Measurements from ENCODE around the gene KHK. TPM values are rescaled to one million over a fixed set of nuclear protein-coding genes. Genes with fewer than 3 reads are reported as not detected.

Gene KHK
- total RNA-seq (1 to 10 TPM; 6.0 to 8.6 TPM), polyA plus RNA-seq (1 to 10 TPM; 6.3 to 8.2 TPM)

DNA sequence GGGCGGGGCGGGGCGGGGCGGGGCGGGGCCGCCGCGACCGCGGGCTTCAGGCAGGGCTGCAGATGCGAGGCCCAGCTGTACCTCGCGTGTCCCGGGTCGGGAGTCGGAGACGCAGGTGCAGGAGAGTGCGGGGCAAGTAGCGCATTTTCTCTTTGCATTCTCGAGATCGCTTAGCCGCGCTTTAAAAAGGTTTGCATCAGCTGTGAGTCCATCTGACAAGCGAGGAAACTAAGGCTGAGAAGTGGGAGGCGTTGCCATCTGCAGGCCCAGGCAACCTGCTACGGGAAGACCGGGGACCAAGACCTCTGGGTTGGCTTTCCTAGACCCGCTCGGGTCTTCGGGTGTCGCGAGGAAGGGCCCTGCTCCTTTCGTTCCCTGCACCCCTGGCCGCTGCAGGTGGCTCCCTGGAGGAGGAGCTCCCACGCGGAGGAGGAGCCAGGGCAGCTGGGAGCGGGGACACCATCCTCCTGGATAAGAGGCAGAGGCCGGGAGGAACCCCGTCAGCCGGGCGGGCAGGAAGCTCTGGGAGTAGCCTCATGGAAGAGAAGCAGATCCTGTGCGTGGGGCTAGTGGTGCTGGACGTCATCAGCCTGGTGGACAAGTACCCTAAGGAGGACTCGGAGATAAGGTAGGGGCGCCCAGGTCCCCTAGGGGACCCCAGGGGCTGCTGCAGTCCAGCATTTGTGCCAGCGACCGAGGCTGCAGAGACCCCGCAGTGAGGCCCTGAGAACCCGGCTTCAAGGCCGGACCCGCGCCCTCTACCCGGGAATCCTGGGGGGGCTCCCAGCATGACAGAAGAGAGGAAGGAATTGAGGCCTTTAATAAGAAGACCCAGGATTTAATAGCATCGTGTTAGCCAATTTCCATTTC, at the start of gene KHK:
Gene KHK, plus strand, starts transcription at position 49 of the 870 bp plus-strand sequence. Its CDS starts 488 bp downstream, at position 537.
- Mint-ChIP-seq H3K27me3 (no peaks in the 10 kb centered on the region), H3K4me1 (peaks cover 3 to 31% (median 17%) of the 10 kb centered on the region in 4 donors), H3K27ac (peak within 1 kb of the TSS; percentile 82 to 94 (median 89)), H3K4me3 (peak within 1 kb of the TSS; percentile 83 to 90 (median 86)), H3K9me3 (no peaks in the 10 kb centered on the region), H3K36me3 (peaks cover 0 to 2% of the 10 kb centered on the region in 2 donors)
- Histone ChIP-seq H3K4me1 (ENCODE audit: insufficient read depth, low read length) (peaks cover 25% of the 10 kb centered on the region), H3K36me3 (ENCODE audit: insufficient read depth, low read length) (no peaks in the 10 kb centered on the region), H3K27ac (ENCODE audit: low read depth, low read length) (peak within 1 kb of the TSS; percentile 80), H3K9me3 (ENCODE audit: control insufficient read depth in 1 of 2, low read length in 2 of 2) (no peaks in the 10 kb centered on the region), H3K4me3 (ENCODE audit: low read length in 2 of 2) (peak within 1 kb of the TSS; percentile 29 to 75), H3K27me3 (ENCODE audit: insufficient read depth, low read length) (no peaks in the 10 kb centered on the region)
- POLR2A ChIA-PET (ENCODE audit: partially characterized antibody) = interaction anchor here (0.7 to 8.8 kb wide), 10 partner anchors 9 to 216 kb away, joined by 3 to 187 read pairs (median 6); partner anchors contain the start of genes ABHD1, AGBL5, ATRAID and OST4
- intact Hi-C loops (cut with micrococcal nuclease) = loop anchor here (1.0 to 5.0 kb wide), 6 partner anchors 16 to 340 kb away; partner anchors contain the start of genes ATRAID, NRBP1, OST4 and PREB
- CTCF ChIA-PET (ENCODE audit: partially characterized antibody) = interaction anchor here (0.7 to 8.4 kb wide), 15 partner anchors 9 to 542 kb away, joined by 3 to 46 read pairs (median 4); partner anchors contain the start of genes AGBL5, CCDC121, GPN1 and OST4
- no peak for DNase-seq

DNA sequence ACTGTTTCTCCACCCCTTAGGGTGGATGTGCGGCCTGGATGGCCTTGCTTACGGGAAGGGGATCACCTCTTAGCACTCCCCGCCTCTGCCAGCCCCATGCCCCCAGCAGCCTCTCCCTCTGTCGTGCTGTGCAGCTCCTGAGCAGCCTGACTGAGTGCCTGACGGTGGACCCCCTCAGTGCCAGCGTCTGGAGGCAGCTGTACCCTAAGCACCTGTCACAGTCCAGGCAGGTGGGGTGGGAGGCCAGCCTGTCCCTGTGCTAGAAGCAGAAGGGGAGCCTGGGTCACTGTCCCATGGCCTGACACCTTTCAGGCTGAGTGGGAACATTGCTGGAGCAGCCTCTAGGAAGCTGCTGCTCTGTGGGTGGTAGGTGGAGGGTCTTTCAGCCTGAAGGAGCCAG, 48.6 kb upstream of the KHK start:
- no peaks in the 10 kb centered on the region for H3K27me3 ChIP-seq (ENCODE audit: insufficient read depth, low read length)
- Mint-ChIP-seq H3K27me3 (no peaks in the 10 kb centered on the region), H3K27ac (peak overlapping the region in 1 of 7 donors; percentile 32), H3K4me1 (peaks cover 14 to 21% (median 17%) of the 10 kb centered on the region in 4 donors), H3K36me3 (peaks cover 18 to 78% of the 10 kb centered on the region in 2 donors), H3K9me3 (no peaks in the 10 kb centered on the region), H3K4me3 (no peak overlapping the region)
- DNase-seq = no peak
- H3K36me3 ChIP-seq (ENCODE audit: insufficient read depth, low read length) = peaks cover 64% of the 10 kb centered on the region
- no peak overlapping the region for H3K4me3 ChIP-seq (ENCODE audit: low read length in 2 of 2)
- peaks cover 21% of the 10 kb centered on the region for H3K4me1 ChIP-seq (ENCODE audit: insufficient read depth, low read length)
- POLR2A ChIA-PET (ENCODE audit: partially characterized antibody) = interaction anchor here (0.6 to 4.5 kb wide), 2 partner anchors 13 to 172 kb away, joined by 3 to 37 read pairs; partner anchors contain the start of gene AGBL5
- CTCF ChIA-PET (ENCODE audit: partially characterized antibody) = no interaction called here
- no peak overlapping the region for H3K27ac ChIP-seq (ENCODE audit: low read depth, low read length)
- intact Hi-C loops (cut with micrococcal nuclease) = no loop called here
- no peaks in the 10 kb centered on the region for H3K9me3 ChIP-seq (ENCODE audit: control insufficient read depth in 1 of 2, low read length in 2 of 2)

DNA sequence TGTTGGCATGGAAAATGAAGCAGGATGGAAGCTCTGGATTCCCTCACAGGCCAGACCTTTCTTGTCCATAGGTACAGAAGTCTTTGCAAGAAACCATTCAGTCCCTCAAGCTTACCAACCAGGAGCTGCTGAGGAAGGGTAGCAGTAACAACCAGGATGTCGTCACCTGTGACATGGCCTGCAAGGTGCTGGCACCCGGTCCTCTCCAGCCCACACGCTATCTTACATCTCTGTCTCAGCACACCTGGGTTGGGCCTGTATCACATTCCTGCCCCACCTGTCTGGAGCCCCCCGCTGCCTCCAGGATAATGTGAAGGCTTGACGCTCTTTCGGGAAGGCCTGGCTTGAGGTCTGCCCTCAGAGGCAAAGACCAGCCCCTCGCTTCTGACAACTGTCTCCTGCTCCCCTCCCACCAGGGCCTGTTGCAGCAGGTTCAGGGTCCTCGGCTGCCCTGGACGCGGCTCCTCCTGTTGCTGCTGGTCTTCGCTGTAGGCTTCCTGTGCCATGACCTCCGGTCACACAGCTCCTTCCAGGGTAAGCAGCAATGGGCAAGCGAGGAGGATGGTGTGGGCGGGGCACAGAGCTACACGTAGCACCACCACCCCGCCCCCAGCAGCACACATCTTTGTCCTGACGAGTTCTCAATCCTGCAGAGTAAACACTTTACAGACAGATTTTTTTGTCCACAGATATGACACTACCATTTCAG, 47.8 kb upstream of the KHK start:
- no peak for DNase-seq
- H3K4me1 ChIP-seq (ENCODE audit: insufficient read depth, low read length) = peaks cover 14% of the 10 kb centered on the region
- H3K27me3 Mint-ChIP-seq = no peaks in the 10 kb centered on the region
- H3K27ac Mint-ChIP-seq = peak overlapping the region in 1 of 7 donors; percentile 18
- H3K9me3 ChIP-seq (ENCODE audit: control insufficient read depth in 1 of 2, low read length in 2 of 2) = no peaks in the 10 kb centered on the region
- H3K36me3 ChIP-seq (ENCODE audit: insufficient read depth, low read length) = peaks cover 64% of the 10 kb centered on the region
- H3K4me1 Mint-ChIP-seq = peaks cover 8 to 14% (median 11%) of the 10 kb centered on the region in 4 donors
- no peaks in the 10 kb centered on the region for H3K9me3 Mint-ChIP-seq
- H3K27me3 ChIP-seq (ENCODE audit: insufficient read depth, low read length) = no peaks in the 10 kb centered on the region
- H3K4me3 Mint-ChIP-seq = no peak overlapping the region
- no peak overlapping the region for H3K27ac ChIP-seq (ENCODE audit: low read depth, low read length)
- CTCF ChIA-PET (ENCODE audit: partially characterized antibody) = interaction anchor here (1.0 to 1.5 kb wide), 2 partner anchors 11 to 12 kb away, joined by 3 to 4 read pairs; partner anchors contain the start of gene AGBL5
- POLR2A ChIA-PET (ENCODE audit: partially characterized antibody) = interaction anchor here (1.0 to 4.5 kb wide), 2 partner anchors 12 to 32 kb away, joined by 3 to 37 read pairs; partner anchors contain the start of gene AGBL5
- no peak overlapping the region for H3K4me3 ChIP-seq (ENCODE audit: low read length in 2 of 2)
- intact Hi-C loops (cut with micrococcal nuclease) = no loop called here
- H3K36me3 Mint-ChIP-seq = peaks cover 18 to 71% of the 10 kb centered on the region in 2 donors

DNA sequence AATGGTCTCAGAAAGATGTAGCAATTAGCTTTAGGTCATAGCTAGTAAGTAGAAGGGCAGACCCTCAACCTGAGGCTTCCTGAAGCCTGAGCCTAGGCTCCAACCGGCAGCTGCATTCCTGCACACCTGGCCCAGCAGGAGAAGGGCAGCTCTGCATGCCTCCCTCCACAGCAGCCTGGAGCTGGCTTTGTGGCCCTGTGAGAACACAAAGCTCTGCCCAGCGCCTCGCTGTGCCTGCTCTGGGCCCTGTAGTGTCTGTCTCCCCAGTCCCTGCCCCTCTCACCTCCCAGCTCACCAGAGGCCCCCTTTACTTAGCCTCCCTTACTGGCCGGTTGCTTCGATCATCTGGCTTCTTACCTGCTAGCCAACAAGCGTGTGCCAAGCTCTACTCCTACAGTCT, 47.1 kb upstream of the KHK start:
- ChIA-PET CTCF (ENCODE audit: partially characterized antibody) (interaction anchor here (1.0 to 1.5 kb wide), 2 partner anchors 10 to 11 kb away, joined by 3 to 4 read pairs; partner anchors contain the start of gene AGBL5), POLR2A (ENCODE audit: partially characterized antibody) (interaction anchor here (1.0 to 4.5 kb wide), 2 partner anchors 11 to 32 kb away, joined by 3 to 37 read pairs; partner anchors contain the start of gene AGBL5)
- Histone ChIP-seq H3K36me3 (ENCODE audit: insufficient read depth, low read length) (peaks cover 64% of the 10 kb centered on the region), H3K9me3 (ENCODE audit: control insufficient read depth in 1 of 2, low read length in 2 of 2) (no peaks in the 10 kb centered on the region), H3K4me1 (ENCODE audit: insufficient read depth, low read length) (peaks cover 8% of the 10 kb centered on the region), H3K27me3 (ENCODE audit: insufficient read depth, low read length) (no peaks in the 10 kb centered on the region), H3K27ac (ENCODE audit: low read depth, low read length) (no peak overlapping the region), H3K4me3 (ENCODE audit: low read length in 2 of 2) (no peak overlapping the region)
- intact Hi-C loops (cut with micrococcal nuclease) = no loop called here
- Mint-ChIP-seq H3K36me3 (peaks cover 18 to 68% of the 10 kb centered on the region in 2 donors), H3K4me1 (peaks cover 3 to 8% (median 5%) of the 10 kb centered on the region in 4 donors), H3K9me3 (no peaks in the 10 kb centered on the region), H3K27me3 (no peaks in the 10 kb centered on the region), H3K4me3 (no peak overlapping the region), H3K27ac (peak overlapping the region in 1 of 7 donors; percentile 8)
- DNase-seq = no peak

DNA sequence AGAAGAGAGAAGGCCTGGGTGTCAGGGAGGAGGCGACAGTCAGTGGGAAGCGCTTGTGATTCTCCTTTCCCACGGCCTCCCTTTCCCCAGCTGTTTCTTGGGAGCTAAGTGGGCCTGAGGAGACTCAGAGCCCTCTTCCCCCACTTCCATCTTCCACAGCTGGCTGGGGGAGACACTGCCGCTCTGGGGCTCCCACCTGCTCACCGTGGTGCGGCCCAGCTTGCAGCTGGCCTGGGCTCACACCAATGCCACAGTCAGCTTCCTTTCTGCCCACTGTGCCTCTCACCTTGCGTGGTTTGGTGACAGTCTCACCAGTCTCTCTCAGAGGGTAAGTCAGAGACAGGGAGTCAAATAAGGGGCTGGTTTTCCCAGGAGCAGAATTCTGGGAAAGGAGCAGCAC, 46.7 kb upstream of the KHK start:
- Histone ChIP-seq H3K27me3 (ENCODE audit: insufficient read depth, low read length) (no peaks in the 10 kb centered on the region), H3K9me3 (ENCODE audit: control insufficient read depth in 1 of 2, low read length in 2 of 2) (no peaks in the 10 kb centered on the region), H3K4me1 (ENCODE audit: insufficient read depth, low read length) (peaks cover 3% of the 10 kb centered on the region), H3K4me3 (ENCODE audit: low read length in 2 of 2) (no peak overlapping the region), H3K36me3 (ENCODE audit: insufficient read depth, low read length) (peaks cover 64% of the 10 kb centered on the region), H3K27ac (ENCODE audit: low read depth, low read length) (no peak overlapping the region)
- H3K27ac Mint-ChIP-seq = peak overlapping the region in 1 of 7 donors; percentile 8
- H3K4me1 Mint-ChIP-seq = peaks cover 3 to 4% (median 3%) of the 10 kb centered on the region in 4 donors
- CTCF ChIA-PET (ENCODE audit: partially characterized antibody) = interaction anchor here (1.0 to 1.5 kb wide), 2 partner anchors 10 to 11 kb away, joined by 3 to 4 read pairs; partner anchors contain the start of gene AGBL5
- POLR2A ChIA-PET (ENCODE audit: partially characterized antibody) = interaction anchor here (1.0 to 4.5 kb wide), 2 partner anchors 11 to 31 kb away, joined by 3 to 37 read pairs; partner anchors contain the start of gene AGBL5
- H3K9me3 Mint-ChIP-seq = no peaks in the 10 kb centered on the region
- no peaks in the 10 kb centered on the region for H3K27me3 Mint-ChIP-seq
- intact Hi-C loops (cut with micrococcal nuclease) = no loop called here
- DNase-seq = no peak
- no peak overlapping the region for H3K4me3 Mint-ChIP-seq
- peaks cover 18 to 68% of the 10 kb centered on the region in 2 donors for H3K36me3 Mint-ChIP-seq

DNA sequence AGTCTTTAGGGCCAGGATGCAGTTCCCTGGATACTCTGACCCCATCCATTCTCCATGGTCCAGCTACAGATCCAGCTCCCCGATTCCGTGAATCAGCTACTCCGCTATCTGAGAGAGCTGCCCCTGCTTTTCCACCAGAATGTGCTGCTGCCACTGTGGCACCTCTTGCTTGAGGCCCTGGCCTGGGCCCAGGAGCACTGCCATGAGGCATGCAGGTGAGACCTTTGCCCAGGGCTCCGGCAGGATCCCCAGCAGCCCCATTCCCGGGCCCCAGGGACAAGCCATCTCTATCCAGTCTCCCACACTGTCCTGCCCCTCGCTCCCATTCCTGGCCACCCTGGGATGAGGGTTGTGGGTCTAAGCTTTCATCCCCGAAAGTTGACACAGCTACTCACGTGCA, 46.3 kb upstream of the KHK start:
- Mint-ChIP-seq H3K36me3 (peaks cover 18 to 66% of the 10 kb centered on the region in 2 donors), H3K4me1 (peaks cover 0 to 1% (median under 1%) of the 10 kb centered on the region in 4 donors), H3K4me3 (no peak overlapping the region), H3K27me3 (no peaks in the 10 kb centered on the region), H3K27ac (peak overlapping the region in 2 of 7 donors; percentile 18 to 48), H3K9me3 (no peaks in the 10 kb centered on the region)
- Histone ChIP-seq H3K9me3 (ENCODE audit: control insufficient read depth in 1 of 2, low read length in 2 of 2) (no peaks in the 10 kb centered on the region), H3K4me1 (ENCODE audit: insufficient read depth, low read length) (no peaks in the 10 kb centered on the region), H3K27me3 (ENCODE audit: insufficient read depth, low read length) (no peaks in the 10 kb centered on the region), H3K36me3 (ENCODE audit: insufficient read depth, low read length) (peaks cover 60% of the 10 kb centered on the region), H3K27ac (ENCODE audit: low read depth, low read length) (no peak overlapping the region), H3K4me3 (ENCODE audit: low read length in 2 of 2) (no peak overlapping the region)
- ChIA-PET POLR2A (ENCODE audit: partially characterized antibody) (interaction anchor here (4.5 kb wide), 1 partner anchor 10 kb away, joined by 37 read pairs; the partner anchor contains the start of gene AGBL5), CTCF (ENCODE audit: partially characterized antibody) (interaction anchor here (1.3 to 1.5 kb wide), 2 partner anchors 10 to 23 kb away, joined by 3 to 4 read pairs; partner anchors contain the start of gene AGBL5)
- no peak for DNase-seq
- intact Hi-C loops (cut with micrococcal nuclease) = no loop called here

Data from CD4-positive, alpha-beta memory T cell (primary cell).